Esophagus squamous epithelium (tissue), 4 donors: ENCODE data around the gene MRPL18.

Experiments
- CTCF ChIP-seq, 6 experiments: fragments of 450-650 bp in 4 of 6; fragments of 200-600 bp in 2 of 6; sonication (generic) in 2 of 6; IDR thresholded peaks; one replicate each; pipeline ENCODE4 v1.5.1; 2016 to 2019; ENCODE audit warnings: antibody characterized with exemption in 6 of 6, mild to moderate bottlenecking in 4 of 6, moderate library complexity in 4 of 6
- POLR2A ChIP-seq, 4 donors: fragments of 450-650 bp; IDR thresholded peaks; one replicate each; pipeline ENCODE4 v1.6.1; 2017; ENCODE audit warnings: antibody characterized with exemption in 4 of 4, mild to moderate bottlenecking in 4 of 4, moderate library complexity in 3 of 4

GRCh38 chr6:159753081-159753872 lies 37.0 kb upstream of the MRPL18 start:
- no peak for TF ChIP-seq CTCF (IDR thresholded peaks at IDR 0.05)
- no peak for TF ChIP-seq POLR2A (IDR thresholded peaks at IDR 0.05)
